Heart left ventricle (tissue), 13 donors: ENCODE data around the gene TNFAIP2.

ENCODE experiments used
- CTCF ChIP-seq, 12 donors: fragments of 200-600 bp; sonication (generic) in 4 of 12; IDR thresholded peaks; one replicate each; pipeline versions ENCODE4 v1.5.0 to v1.8.0; 2018 to 2022; ENCODE audit warnings: antibody characterized with exemption in 12 of 12, mild to moderate bottlenecking in 5 of 12
- POLR2A ChIP-seq, 2 donors: fragments of 450-650 bp; IDR thresholded peaks; one replicate each; pipeline ENCODE4 v1.6.1; 2017; ENCODE audit warnings: antibody characterized with exemption in 2 of 2, mild to moderate bottlenecking in 2 of 2, moderate library complexity in 2 of 2
- donor health status: ischemic (EF 13 %, LVEDD 7.1; RV severe dilation, severe dysfunction).
- donor health status: DM: no; HTN: yes; CAD: no.
- donor health status: DM: no; HTN: no; CAD: no.
- donor health status: ischemic (EF 25% LVEDD 6.9; RV normal size, moderate dysfunction).
- donor health status: ischemic (EF 25% LVEDD 5.7; RV mildly dilated, moderate dysfunction).
- donor health status: ischemic (EF 35%, LVEDD 5.7; RV mildly dilated, moderate dysfunction).
- donor health status: nonischemic (EF 11% LVEDD 7.7; RV severe dilation, severe dysfunction).
- donor health status: DM: yes; HTN: yes; CAD: no.
- donor health status: PGD.
- donor health status: ischemic (EF 29% LVEDD 5.4; RV normal size, mild dysfunction).
- donor health status: nonischemic (EF 23%, LVEDD 6.1; RV moderate dilation, normal function).

- TF ChIP-seq CTCF (IDR thresholded peaks at IDR 0.05): no peak
- no peak for TF ChIP-seq POLR2A (IDR thresholded peaks at IDR 0.05)
Measured at GRCh38 chr14:103161054-103161397, 37.8 kb downstream of the TNFAIP2 start.
